HG03097 (cell line): ENCODE measurements around the gene ADAMTS18.

Experiments used
- ATAC-seq: cut with Tn5 transposase; IDR thresholded peaks from one replicate; pipeline ENCODE4 v1.9.1; 2021; ENCODE audit not compliant: unreplicated experiment, low FRiP score

Gene ADAMTS18

DNA sequence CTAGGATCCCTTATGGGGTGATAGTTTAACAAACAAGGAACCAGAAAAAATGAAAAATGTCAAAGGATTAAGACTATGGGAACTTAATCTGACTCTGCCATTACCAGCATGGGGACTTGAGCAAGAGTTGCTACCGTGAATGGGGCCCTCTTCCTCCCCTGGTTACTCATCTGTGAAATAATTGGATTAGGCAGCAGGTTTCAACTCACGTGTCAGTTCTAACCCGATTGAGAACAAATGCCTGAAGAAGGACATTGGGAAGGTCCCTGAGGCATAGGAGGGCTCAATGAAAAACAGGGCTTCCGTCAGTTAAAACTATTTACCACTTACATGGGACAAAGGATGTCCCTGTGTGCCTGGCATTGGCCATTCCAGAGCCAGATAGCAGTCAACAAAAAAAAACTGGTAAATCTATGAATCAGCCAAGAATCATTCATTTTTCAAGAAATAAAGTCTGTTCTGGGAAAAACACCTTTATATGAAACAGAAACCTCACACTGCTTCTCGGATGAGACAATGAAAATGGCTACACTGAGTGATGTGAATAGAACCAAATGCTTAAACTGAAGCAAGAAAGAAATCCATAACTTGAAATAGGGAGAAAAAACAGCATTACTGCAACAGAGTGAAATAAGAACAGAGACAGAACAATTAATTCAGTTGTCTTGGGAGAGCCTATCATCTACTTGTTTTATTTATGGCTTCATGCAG is 104.3 kb downstream of the ADAMTS18 start:
- no peak for ATAC-seq

DNA sequence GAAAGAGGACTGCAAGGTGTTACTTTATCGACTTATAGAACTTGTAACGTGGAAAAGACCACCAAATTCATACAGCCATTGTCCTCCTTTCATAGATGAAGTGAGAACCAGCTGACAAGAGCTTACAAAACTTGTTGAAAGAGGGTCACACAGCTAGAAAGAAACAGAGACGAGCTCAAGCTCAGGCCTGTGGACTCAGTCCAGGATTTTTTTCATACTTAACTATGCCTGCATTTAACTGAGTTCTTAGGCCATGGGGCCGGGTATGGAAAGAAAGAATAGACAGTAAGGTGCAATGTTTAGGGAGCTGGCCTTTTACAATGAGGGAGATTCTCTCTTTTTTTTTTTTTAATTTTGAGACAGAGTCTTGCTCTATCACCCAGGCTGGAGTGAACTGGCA is 106.1 kb downstream of the ADAMTS18 start:
- no peak for ATAC-seq

DNA sequence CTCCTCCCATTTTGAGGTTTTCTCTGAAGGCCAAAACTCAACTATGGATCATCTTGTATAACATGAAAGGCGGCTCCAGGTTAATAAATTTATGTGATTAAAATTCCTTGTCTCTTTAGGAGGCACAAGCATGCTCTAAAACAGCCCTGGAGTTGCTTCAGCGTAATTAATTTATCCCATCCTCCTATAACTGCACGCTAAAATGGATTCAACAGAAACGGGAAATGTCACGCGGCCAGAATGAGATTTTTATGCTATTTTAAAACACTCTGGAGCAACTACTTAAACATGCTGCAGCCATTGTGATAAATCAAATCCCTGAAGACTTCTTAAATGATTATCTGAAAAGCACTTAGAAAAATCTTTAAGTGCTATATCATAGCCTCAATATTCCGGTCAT is 106.6 kb downstream of the ADAMTS18 start:
- ATAC-seq, result no peak

DNA sequence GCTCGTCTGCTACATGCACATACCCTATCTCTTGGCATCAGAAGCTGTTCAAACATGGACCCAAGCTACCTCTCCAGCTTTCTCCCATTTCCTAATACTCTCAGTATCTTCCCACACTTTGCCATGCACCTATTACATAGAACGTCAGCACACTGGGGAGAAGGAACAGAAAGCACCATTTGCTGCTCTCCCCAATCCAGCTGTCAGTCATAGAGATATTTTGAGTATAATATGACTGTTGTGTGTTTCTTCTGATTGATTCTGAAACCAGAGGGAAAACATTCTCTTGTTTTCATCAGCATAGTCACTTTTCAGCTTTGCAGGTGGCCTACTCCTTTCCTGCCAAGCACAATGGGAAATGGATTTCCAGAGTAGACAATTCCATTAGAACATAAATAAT is 107.1 kb downstream of the ADAMTS18 start:
- no peak for ATAC-seq

DNA sequence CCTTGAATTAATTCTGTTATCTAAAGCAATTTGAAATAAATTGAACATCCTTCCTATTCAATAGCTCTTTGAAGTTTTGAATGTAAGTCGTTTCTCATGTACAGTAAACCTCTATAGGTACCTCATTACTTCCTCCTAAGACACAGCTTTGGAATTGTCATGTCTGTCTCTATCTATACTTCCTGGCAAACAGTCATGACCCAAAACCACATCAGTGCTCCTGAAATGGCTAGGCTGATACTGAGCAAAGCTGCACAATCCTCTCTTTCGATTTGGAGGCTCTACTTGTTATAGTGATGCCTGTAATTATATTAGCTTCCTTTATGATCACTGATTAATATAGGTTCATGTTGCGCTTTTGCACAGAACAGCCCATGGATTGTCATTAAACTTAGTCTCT is 110.1 kb downstream of the ADAMTS18 start:
- ATAC-seq, result no peak

DNA sequence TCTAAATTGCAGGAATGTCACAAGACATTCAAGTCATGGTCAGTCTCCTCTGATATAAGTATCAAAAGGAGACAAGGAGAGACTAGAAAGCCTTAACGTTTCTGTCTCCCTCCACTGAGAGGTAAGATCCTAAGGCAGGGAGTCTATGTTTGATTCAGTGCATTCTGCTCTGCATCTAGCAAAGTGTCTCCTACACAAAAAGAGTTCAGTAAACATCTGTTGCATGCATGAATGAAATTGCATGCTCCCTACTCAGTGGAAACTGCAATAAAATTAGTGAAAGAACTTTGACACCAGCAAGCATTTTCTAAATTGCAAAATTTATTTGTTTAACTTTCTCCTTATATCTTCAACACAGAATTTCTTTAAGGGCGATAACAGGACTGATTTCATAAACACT is 111.1 kb downstream of the ADAMTS18 start:
- ATAC-seq, result no peak

DNA sequence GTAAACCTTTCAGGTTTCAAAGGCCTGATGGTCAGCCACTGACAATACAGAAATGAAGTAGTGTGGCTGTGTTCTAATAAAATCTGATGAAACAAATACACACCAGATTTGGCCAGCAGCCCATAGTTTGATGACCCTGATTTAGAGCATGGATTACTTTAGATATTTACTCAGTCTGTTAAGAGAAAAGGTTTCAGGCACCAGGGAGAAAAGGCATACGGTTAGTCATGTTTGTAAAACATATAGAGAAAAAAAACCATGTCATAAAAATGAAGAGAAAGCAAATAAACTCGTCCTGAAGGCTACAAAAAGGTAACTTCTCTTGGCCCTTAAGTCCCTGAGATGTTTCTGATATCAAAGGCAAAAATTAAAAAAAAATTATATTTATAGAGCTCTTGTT is 112.1 kb downstream of the ADAMTS18 start:
- ATAC-seq, result no peak

DNA sequence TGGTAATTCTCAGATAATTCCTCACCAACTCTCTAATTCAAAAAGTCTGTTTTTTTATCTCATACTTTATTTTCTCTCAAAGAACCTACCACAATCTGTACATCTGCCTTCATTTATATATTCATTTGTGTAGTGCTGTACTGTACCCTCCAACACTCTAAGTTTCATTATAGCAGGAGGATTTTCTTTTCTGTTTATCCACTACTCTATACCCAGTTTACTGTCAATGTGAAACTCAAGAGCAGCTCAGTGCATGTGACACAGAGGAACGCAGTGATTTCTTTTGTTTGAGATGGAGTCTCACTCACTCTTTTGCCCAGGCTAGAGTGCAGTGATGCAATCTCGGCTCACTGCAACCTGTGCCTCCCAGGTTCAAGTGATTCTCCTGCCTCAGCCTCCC is 117.8 kb downstream of the ADAMTS18 start:
- ATAC-seq, result no peak

DNA sequence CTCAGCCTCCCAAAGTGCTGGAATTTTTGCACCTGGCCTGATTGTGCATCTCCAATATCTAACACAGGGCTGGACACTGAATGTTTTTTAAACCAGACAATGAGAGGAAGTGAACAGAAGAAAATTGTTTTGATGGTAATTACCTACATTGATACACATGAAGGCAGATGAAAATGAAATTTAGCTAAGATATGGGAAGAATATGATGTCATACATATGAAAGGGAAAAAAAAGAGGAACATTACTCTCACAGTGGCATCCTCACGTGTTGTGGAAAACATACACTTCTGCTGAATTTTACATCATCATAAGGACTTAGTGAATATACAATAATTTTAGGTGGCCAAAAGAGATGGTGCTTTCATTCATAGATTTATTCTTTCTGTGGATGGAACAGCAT is 124.0 kb downstream of the ADAMTS18 start:
- ATAC-seq, result no peak

DNA sequence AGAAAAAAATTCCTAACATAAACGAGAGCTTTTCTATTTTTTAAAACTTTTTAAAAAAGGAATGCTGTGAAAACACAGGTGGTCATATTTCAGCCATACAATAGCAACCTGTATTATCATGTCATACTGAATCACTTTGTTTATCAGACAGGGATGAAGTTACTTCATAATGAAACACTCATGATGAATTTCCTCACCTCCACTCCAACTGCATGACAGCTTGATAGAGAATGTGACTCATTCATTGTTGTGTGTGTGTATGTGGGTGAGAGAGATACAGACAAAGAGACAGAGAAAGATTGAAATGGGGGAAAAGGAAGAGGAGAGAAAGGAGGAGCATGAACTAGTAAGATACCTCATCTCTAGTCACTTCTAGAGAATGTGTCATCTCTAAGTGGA is 126.7 kb downstream of the ADAMTS18 start:
- no peak for ATAC-seq

DNA sequence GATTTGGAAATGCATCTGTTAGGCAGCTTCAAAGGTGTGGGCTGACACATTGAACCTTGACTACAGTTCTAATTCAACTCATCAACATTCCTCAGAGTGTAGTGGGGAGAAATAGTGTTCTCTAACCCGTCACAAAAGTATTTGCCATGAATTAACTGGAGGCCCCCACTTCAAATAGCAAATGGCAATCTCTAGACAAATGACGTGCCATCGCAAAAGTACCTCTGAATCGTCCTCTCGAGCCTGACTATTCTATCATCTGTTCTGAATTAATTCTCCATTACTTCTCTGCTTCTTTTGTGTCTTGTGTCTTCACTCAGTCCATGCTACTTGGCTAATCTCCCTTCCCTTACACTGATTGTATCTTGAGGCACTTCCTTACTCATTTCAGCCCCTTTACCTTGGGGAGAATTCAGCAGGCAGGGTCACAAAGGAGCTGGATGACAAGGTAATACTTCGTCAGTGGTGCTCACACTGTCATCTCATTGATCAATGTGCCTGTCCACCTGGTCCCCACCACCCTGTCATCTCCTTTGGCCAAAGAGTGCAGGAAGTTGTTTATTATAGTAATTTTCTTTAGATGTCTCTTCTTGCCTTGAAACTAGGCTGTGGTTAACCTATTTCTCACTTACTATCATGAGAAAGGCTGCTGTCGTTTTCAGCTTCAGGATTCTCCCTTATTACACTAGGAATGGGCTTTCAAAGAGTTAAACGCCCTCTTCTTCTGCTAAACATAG is 127.2 kb downstream of the ADAMTS18 start:
- ATAC-seq, result no peak

DNA sequence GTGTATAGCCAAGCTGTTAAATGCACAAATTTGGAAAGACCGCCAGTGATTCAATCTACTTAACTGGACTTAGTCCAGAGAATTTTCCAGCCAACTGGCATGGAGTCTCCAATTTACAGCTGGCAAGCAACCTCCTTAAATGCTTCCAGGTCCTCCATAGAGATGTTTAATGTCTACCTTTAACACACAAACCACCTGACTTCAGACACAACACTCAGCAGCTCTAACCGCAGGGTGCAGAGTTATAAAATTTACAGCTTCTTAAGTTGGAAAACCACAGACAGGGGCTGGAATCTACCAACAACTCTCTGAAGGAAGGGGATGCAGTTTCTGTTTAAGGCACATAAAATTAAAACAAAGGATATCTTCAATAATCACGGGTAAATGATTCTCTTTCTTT is 128.8 kb downstream of the ADAMTS18 start:
- ATAC-seq, result no peak

DNA sequence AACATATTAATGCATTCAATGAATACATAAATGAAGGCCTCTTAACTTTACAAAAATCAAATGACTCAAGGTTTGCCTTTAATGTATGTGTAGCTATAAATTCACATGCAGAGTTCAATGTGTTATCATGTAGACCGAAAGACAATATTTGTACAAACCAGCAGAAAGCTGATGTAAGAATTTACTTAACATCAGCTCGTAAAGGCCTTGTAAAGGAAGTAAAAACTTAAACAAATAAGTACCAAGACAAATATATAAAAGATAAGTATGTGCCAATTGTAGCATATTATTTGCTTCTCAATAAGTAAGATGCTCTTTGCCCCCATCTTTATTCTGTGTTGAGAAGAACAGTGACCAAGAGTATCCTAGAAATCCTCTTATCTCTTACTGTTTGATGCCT is 130.0 kb downstream of the ADAMTS18 start:
- no peak for ATAC-seq

DNA sequence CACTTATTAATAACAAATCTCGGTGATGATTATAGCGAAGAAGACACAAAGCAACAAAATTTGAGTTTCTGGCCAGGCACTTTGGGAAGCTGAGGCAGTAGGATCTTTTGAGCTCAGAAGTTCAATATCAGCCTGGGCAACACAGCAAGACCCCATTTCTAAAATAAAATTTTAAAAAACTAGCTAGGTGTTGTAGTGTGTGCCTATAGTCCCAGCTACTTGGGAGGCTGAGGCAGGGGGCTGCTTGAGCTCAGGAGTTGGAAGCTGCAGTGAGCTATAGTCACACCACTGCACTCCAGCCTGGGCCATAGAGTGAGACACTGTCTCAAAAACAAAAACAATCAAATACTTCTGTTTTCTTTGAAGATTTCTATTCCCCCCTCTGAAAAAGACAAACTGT is 130.7 kb downstream of the ADAMTS18 start:
- no peak for ATAC-seq

DNA sequence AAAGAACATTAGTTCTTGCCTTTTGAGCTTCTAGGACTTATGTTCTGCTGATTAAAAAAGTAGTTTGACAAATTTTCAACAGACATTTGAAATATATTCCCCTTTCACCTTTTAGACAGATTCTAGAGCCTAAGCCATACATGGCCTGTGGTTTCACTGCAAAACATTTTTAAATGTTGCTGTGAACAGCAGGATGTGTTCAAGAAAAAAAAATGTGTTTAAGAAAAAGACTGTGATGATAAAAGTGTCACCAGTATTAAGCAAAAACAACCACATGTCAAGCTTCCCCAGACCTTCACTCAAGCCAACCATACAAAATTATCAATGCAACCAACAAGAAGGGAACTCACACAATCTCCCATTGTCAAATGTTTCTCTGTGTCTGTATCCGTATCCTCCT is 132.2 kb downstream of the ADAMTS18 start:
- ATAC-seq, result no peak

DNA sequence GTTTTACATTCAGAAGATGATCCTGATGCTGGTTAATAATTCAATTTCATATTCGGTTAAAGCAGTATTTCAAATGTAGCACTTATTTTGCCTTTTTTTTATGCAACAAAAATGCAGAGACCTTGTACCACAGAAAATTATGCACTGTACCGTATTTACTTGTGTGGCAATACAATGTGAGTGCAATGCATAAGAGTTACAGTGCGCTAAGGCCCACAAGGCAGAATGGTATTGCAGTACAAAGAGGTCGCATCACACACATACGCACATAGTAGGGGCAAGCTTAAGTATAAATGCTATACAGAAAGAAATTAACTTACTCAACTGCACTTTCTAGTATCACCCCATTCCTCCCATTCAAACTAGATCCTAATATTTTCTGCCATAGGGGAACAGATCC is 132.6 kb downstream of the ADAMTS18 start:
- ATAC-seq, result no peak

DNA sequence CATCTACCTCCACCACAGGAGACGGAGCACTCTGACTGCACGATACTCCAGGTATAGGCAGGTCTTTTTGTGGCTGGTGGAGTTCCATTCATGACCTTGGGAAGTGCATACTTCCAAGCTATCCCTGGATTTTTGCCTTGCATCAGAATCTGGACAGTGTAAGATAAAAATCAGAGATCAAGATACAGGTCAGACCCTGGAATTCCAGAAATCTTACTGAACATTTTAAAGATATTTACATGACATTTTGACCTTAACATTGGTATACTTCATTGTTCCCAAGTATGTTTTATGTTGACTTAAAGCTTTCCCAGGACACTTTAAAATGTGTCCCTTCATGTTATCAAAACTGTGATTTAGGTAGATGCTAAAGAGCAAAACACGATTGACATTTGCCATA is 134.6 kb downstream of the ADAMTS18 start:
- no peak for ATAC-seq

DNA sequence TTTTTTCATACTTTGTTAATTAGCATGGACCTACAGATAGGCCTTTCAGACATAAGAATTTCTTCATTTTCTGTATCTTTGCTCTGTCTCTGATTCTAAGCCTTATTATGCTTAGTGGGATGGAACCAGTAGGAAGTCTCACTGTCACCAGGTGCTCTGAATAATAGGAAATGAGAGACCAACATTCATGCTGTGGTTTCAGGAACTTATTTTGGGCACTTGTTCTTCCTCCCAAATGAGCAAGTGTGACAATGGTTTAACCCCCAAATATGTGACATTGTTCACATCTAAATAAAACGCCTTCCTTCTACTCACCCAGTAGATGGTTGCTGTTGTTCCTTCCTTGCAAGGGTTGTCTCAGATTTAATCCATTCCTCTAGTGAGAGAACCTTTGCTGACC is 135.4 kb downstream of the ADAMTS18 start:
- no peak for ATAC-seq

DNA sequence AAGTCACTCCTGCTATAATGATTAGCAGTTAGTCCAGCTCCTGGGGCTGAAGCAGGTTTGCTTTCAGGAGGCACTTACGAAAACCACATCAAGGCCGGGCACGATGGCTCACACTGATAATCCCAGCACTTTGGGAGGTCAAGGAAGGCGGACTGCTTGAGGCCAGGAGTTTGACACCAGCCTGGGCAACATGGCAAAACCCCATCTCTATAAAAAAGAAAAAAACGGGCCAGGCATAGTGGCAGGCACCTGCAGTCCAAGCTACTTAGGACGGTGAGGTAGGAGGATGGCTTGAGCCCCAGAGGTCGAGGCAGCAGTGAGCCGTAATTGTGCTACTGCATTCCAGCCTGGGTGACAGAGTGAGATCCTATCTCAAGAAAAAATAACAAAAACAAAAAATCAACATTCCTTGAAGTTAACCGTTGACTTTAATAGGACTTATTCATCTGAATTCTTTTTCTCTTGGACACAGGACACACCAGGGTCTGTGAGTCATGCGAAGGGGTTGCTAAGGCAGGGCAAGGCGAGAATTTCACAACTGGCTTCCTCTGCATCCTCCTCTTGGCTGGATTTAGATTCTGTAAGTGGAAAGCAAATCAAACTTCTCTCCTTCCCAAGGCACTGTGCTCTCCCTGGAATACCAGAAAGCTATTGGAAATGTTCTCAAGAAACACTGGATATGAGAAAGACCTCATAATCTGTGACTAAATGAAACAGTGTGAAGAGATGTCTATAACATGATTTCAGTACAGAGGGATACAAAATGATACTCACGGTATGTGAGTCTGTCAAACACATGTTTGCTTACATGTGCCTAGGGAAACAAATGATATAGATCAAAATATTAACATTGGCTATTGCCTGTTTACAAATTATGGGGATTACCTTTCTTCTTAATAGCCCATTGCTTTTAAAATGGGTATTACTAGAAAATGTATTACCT is 136.1 kb downstream of the ADAMTS18 start:
- ATAC-seq, result no peak

DNA sequence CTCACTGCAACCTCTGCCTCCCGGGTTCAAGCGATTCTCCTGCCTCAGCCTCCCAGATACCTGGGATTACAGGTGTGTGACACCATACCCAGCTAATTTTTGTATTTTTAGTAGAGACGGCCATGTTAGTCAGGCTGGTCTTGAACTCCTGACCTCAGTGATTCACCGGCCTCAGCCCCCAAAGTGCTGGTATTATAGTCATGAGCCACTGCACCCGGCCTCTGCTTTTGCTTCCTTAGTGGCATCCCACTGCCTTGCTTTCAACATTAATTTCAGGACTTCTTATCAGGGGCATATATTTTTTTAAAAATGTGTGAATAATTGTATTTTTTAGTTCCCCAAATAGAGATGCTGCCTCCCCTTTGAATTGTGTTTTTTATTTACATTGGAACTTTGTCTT is 136.8 kb downstream of the ADAMTS18 start:
- no peak for ATAC-seq

DNA sequence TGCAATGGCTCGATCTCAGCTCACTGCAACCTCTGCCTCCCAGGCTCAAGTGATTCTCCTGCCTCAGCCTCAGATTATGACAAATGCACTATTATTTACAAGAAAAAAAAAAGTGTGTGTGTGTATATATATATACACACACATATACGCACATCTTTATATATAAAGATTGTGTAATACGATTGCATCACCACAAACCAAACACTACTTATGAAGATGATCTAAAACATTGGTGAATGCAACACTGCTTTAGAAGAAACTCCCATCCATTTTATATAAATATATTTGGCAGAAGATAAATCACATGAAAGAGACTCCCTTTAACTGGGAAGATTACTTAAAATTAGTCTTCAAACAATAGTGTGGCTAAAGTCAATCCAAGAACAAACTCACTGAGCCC is 138.9 kb downstream of the ADAMTS18 start:
- ATAC-seq, result no peak
